ENCODE data around the gene ADAMTS12.

GRCh38 chr5:33513462-33514185 lies 378.2 kb downstream of the ADAMTS12 start:
- no peak for TF ChIP-seq CTCF (IDR thresholded peaks at IDR 0.05)
- TF ChIP-seq POLR2AphosphoS5 (IDR thresholded peaks at IDR 0.05): no peak
- TF ChIP-seq POLR2A (IDR thresholded peaks at IDR 0.05; ENCODE audit: low read depth): no peak
